ENCODE measurements around the gene RNF123.
"Not testable (repeated sequence)": the region's sequence is repeated elsewhere in the genome, so short reads cannot be mapped to it uniquely, and the experiment has no call there.

Gene RNF123

GRCh38 chr3:49683162-49683561 lies 6.2 kb upstream of the RNF123 start:
- DNase-seq, result no peak

GRCh38 chr3:49684453-49684852 lies 4.9 kb upstream of the RNF123 start:
- DNase-seq, result not testable (repeated sequence)

GRCh38 chr3:49685103-49685502 lies 4.3 kb upstream of the RNF123 start:
- DNase-seq, result not testable (repeated sequence)

GRCh38 chr3:49685846-49686245 lies 3.5 kb upstream of the RNF123 start:
- not testable (repeated sequence) for DNase-seq

GRCh38 chr3:49686346-49686745 lies 3.0 kb upstream of the RNF123 start:
- peak; percentile 42 for DNase-seq

- peak; percentile 39 for DNase-seq
Observed at GRCh38 chr3:49686769-49687423, 2.5 kb upstream of the RNF123 start.

GRCh38 chr3:49687424-49687795 lies 1.9 kb upstream of the RNF123 start:
- not testable (repeated sequence) for DNase-seq

GRCh38 chr3:49688338-49689045 lies 865 bp upstream of the RNF123 start:
- not testable (repeated sequence) for DNase-seq

- DNase-seq, result not testable (repeated sequence)
Observed at GRCh38 chr3:49689908-49690624, 709 bp downstream of the RNF123 start.

- DNase-seq, result not testable (repeated sequence)
Observed at GRCh38 chr3:49690856-49691255, 1.5 kb downstream of the RNF123 start.

- not testable (repeated sequence) for DNase-seq
Observed at GRCh38 chr3:49691481-49691880, 2.1 kb downstream of the RNF123 start.

GRCh38 chr3:49694409-49695070 lies 5.2 kb downstream of the RNF123 start:
- DNase-seq, result not testable (repeated sequence)

- not testable (repeated sequence) for DNase-seq
Observed at GRCh38 chr3:49695350-49696015, 6.1 kb downstream of the RNF123 start.

- no peak for DNase-seq
Observed at GRCh38 chr3:49699281-49699979, 10.1 kb downstream of the RNF123 start.

GRCh38 chr3:49700014-49700413 lies 10.7 kb downstream of the RNF123 start:
- DNase-seq, result no peak

- no peak for DNase-seq
Observed at GRCh38 chr3:49700453-49701128, 11.2 kb downstream of the RNF123 start.

- DNase-seq, result no peak
Observed at GRCh38 chr3:49701388-49702077, 12.2 kb downstream of the RNF123 start.

GRCh38 chr3:49702672-49703071 lies 13.3 kb downstream of the RNF123 start:
- no peak for DNase-seq

GRCh38 chr3:49703443-49703927 lies 14.1 kb downstream of the RNF123 start:
- DNase-seq, result peak; percentile 73

GRCh38 chr3:49703956-49704355 lies 14.6 kb downstream of the RNF123 start:
- DNase-seq, result no peak

- DNase-seq, result no peak
Observed at GRCh38 chr3:49704629-49705028, 15.3 kb downstream of the RNF123 start.

Measured in CD4-positive, alpha-beta T cell treated with Interleukin-15 for 1 hour (primary cell).